Jurkat, Clone E6-1 (cell line): ENCODE measurements around the gene FANCE.
"Not testable (repeated sequence)": the region's sequence is repeated elsewhere in the genome, so short reads cannot be mapped to it uniquely, and the experiment has no call there.

Experiments
- DNase-seq: peaks from one replicate; pipeline ENCODE4 v3.0.0-alpha.2; 2011; ENCODE audit warnings: low read depth, low spot score
- H3K4me3 ChIP-seq: 2 replicates; pipeline ENCODE4 v1.5.1; 2011; ENCODE audit warnings: mild to moderate bottlenecking, low read length, control low read depth, moderate library complexity

Gene FANCE

GRCh38 chr6:35508542-35508941 lies 56.4 kb downstream of the FANCE start:
- no peak for DNase-seq
- H3K4me3 ChIP-seq = no peak overlapping the region

GRCh38 chr6:35510916-35511561 lies 58.9 kb downstream of the FANCE start:
- no peak overlapping the region for H3K4me3 ChIP-seq

GRCh38 chr6:35511562-35511941 lies 59.4 kb downstream of the FANCE start:
- no peak for DNase-seq
- H3K4me3 ChIP-seq = no peak overlapping the region

More at GRCh38 chr6:35510916-35511561, 58.9 kb downstream of the FANCE start:
- no peak for DNase-seq

GRCh38 chr6:35512006-35512405 lies 59.9 kb downstream of the FANCE start:
- no peak for DNase-seq
- H3K4me3 ChIP-seq = no peak overlapping the region

GRCh38 chr6:35512740-35513139 lies 60.6 kb downstream of the FANCE start, which contains the start of gene TULP1:
TULP1 (minus strand) TSS chr6:35512896; CDS start chr6:35512858, 38 bp downstream.
- no peak for DNase-seq
- no peak within 1 kb of the TSS for H3K4me3 ChIP-seq

- H3K4me3 ChIP-seq = no peak overlapping the region
- DNase-seq = no peak
Measured at GRCh38 chr6:35514587-35514986, 62.4 kb downstream of the FANCE start.

GRCh38 chr6:35515939-35516338 lies 63.8 kb downstream of the FANCE start:
- H3K4me3 ChIP-seq, DNase-seq: not testable (repeated sequence)
